ENCODE results near the gene TIAM1.

Gene TIAM1

DNA sequence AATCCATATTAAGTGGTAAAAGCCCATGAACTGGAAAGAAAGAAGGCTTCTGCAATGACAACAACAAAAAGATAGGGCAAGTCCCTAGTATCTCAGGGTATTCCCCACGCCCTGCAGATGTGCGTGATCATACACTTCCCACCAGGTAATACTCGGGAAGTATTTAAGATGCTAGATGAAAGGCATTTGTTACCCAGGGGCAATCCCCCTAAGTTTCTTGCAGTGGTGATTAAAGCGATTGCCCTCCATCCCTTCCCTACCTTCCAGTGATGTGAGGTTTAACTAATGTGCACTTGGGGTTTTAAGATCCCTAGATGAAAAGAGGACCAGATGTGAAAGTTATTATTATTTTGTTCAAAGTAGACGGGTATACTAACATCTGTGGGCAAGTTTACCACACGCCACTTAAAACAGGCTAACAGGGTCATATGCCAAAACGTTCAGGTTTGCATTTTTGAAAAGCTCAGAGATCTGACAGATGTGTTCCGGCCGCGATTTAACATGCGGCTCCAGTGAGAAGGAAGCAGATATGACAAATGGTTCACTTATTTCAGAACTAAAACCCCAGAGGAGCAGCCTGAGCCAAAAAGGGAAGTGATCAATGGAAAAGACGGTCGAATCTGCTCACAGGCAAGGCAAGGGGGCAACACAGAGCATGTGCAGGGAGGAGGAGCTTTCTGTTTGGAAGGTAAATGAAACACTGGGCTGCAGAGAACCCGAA lies 17.4 kb downstream of the TIAM1 start:
- DNase-seq = no peak

DNA sequence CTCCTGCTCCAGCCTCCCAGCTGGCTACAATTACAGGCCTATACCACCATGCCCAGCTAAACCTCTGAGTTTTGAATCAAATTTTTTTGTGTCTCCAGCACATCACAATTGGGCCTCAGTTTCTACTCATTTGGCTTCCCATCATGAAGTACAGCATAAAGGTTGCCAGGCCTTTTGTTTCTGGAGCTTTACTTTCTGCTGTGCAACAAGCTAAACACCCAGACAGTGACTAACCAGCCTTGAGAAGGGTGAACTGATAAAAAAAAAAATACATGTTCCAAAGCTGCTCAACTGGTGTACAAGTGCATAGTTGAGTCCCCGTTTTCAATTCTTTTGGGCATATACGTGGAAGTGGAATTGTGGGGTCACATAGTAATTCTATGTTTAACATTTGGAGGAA lies 25.1 kb downstream of the TIAM1 start:
- no peak for DNase-seq

DNA sequence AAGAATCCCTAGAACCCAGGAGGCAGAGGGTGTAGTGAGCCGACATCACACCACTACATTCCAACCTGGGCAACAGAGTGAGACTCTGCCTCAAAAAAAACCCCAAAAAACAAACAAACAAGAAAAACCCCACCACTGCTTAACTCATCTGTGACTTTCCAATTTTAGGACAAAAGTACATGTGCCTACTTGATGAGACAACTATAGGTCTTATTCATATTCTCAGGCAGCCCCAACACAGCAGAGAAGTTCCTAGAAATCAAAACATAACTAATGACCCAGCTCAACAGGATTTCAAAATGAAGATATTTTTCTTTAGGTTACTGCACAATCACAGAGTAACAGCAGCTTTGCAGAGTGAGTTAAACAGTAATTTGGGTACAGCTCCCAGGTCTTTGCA lies 26.4 kb downstream of the TIAM1 start:
- no peak for DNase-seq

DNA sequence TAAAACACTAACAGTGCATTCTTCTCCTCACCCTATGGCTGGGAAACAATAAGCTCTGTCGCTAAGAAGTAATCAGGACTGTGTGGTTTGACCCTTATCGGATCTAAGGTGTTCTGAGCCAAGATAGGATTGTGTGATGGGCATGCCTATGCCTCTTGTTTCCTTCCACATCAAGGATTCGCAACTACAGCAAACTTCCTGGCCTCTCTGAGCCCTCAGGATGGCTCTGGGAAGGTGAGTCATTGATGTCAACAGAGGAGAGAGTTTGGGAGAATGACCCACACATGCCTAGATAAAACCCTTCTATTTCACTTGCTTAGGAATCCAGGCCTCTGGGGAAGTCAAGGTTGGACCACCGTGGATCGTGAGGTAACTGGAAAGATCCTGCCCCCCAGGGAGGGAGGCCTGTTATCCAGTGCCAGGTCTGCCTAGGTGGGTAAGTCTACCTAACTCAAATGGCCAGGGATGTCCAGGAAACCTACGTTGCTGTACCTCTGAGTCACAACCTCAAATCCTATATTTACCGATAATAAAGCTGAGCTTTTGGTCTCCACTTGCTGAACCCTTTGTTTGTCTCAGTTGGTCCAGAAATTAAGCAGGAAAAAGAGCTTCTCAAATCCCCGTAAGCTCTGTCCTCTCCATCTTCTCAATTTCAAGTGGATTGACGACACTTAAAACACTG lies 27.4 kb downstream of the TIAM1 start:
- DNase-seq = no peak

DNA sequence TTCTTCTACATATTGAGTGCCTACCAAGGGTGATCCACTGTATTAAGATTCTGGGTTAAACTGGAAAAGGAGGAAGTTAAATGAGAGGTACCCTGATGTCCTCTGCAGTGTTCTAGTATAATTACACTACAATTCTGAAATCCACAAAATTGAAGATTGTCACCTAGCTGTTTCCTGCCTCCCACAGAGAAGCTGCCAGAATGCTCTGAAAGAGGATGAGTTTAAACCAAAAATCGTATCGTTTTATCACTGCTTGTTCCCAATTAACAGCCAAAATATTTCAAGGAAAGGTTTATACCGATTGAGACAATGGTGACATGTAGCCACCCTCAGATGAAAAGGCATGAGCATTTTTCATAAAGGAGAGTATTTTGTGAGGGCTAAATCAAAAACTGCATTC lies 28.0 kb downstream of the TIAM1 start:
- DNase-seq = no peak

DNA sequence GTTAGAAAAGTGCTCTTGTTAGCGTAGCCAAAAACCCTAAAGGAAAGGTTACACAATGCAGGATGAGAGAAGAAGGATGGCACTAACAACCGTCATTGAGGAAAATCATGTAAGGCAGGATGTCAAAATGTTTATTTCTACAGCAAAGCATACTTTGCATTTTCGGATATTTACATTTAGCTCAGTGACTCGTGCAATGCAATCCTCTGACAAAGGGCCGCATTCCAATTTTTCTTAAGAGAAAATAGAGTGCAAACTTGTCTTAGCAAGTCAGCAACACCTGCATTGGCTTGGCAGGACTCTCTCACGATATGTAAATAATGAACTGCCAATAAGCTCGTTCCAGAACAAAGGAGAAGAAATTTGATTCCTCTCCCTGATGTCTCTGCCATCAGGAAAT lies 33.3 kb downstream of the TIAM1 start:
- DNase-seq = no peak

DNA sequence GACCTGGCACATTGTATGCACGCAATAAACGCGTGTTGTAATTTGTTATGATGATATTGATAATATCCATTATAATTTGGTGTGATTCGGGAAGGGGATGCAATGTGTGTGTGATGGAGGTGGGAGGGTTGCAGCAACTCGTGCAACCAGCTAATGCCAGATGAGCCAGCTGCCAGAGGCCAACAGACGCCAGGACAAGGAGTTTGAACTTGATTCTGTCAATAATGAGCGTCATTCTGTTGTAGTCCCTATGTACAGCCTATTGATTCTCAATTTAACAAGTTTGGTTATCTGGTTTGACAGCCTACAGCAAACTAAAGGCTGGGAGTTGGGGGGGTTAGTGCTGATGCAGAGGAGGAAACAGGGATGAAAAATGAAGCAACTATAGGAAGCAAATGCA lies 35.5 kb downstream of the TIAM1 start:
- DNase-seq = no peak

DNA sequence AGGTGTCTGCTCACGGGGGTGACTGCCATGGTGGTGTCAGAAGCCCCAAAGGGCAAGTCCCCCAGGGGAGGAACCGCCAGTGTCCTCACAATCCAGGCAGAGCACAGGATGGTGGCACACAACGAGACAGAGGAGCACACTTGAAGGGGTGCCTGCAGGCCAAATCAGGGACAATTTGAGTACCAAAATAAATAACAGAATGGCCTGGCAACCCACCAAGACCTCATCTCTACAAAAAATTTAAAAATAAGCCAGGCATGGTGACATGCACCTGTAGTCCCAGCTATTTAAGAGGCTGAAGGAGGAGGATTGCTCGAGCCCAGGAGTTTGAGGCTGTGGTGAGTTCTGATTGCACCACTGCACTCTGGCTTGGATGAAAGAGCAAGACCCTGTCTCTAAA lies 38.2 kb downstream of the TIAM1 start:
- no peak for DNase-seq

DNA sequence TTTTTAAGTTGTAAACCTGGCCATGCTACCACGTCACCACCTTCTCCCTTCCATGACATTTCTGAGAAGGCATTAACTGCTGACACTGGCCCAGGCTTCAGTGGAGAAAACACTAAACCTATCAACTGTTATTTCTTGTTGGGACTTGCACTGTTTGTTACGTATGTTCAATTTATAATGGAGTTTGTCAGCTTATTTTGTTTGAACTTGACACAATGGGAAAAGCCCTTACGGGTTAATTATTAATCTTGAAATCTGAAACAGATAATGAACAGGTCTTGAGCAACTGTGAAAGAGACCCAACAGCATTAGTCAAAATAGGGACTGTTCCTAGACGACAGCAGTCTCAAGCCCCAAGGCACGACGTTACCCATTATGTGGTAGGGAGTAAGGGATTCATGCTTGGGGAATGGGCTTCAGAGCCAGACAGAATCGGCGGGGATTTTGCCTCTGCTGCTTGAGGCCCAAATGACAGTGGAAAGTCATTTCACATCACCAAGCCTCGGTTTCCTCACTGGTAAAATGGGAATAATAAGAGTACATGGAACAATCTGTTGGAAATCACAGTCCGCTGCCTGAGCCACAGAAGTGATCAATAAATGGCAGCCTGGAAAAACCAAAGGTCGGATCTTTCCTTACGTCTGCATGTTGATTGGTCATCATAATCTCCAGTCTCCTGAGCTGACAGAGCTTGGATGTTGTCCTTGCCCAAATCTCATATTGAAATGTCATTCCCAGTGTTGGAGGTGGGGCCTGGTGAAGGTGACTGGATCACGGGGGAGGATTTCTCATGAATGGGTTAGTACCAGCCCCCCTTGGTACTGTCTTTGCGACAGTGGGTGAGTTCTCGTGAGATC lies 44.5 kb downstream of the TIAM1 start:
- no peak for DNase-seq

DNA sequence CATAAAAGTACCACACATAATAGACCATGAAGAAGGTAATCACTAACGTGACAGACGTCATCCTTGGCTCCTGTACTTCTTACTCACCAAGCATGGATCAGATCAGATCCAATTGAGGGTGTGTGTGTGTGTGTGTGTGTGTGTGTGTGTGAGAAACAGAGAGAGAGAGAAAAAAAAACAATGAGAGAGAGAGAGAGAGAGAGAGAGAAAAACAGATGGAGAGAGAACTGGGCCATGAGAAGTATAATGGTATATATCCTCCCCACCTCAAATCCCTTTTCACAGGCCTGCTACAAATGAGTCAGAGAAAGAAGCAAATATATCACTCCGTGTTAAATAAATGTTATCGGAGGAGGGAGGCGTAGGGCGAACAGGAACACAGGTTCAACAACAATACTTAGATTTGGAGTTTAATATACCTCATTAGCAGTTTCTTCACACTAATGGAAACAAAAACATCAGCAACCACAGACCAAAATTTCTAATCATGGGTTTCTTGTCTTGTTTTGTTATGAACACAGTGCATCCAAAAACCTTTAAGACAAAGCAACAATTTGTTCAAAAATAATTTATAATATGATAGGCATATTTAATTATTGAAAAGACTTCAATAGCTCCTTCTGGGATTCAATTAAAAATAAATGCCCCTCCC lies 45.3 kb downstream of the TIAM1 start:
- DNase-seq = no peak

DNA sequence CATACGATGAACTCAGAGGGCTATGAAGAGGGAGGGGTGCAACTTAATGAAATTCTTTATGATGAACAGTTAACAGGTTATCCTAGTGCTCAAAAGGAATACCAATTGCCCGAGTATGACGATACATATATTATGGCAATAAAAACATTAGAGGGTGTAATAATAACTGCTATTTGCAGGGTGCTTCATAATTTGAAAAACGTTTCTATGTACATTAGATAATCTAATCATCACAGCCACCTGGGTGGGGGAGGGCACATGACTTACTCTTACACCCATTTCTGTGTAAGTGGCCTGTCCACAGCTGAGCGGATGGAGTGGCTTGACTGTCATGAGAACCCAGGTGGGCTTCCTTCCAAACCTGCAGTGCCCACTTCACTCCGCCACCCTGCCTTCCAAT lies 46.3 kb downstream of the TIAM1 start:
- DNase-seq = no peak

DNA sequence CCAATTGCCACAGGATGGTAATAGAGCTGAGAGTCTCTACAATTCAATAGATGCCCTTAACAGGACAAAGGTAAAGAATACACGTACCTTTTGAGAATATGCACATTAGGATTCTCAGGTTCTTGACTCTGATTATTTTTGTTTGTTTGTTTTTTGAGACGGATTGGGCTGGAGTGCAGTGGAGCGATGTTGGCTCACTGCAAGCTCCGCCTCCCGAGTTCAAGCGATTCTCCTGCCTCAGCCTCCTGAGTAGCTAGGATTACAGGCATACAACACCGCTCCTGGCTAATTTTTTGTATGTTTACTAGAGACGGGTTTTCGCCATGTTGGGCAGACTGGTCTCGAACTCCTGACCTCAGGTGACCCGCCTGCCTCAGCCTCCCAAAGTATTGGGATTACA lies 48.4 kb downstream of the TIAM1 start:
- no peak for DNase-seq

DNA sequence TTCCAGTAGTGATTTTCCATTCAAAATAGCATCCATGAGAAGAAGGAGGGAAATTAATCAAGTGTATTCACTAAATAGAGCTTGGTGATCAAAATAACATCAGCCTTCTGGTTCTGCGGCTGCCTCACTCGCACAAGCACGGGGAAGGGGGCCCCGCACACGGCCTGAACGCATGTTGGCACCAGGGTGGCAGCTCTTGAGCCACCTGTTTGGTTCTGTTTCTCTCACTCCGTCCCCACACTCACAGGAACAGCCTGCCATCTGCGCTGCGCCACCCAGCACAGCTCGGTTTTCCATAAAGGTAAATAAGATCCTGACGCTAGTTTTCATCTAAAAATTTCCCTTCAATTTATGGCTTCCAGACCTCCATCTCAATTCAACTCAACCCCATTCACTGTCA lies 49.4 kb downstream of the TIAM1 start:
- no peak for DNase-seq

DNA sequence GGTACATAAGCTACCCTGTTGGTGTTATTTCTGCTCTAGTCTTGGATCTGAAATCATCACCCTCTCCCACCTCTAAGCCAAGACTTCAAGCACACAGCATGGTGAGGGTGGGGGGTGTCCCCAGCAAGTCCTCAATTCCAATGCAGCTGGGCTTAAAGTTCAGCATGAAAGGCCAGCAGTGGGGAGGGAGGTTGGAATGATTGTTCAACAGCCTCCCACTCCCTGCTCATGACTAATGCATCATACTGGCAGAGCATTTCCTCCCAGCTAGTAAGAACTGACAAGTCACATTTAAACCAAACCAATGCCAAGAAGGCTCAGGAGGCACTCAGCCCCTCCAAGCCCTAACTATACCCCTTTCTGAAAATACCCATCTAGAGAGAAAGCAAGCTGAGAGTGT lies 50.1 kb downstream of the TIAM1 start:
- no peak for DNase-seq

DNA sequence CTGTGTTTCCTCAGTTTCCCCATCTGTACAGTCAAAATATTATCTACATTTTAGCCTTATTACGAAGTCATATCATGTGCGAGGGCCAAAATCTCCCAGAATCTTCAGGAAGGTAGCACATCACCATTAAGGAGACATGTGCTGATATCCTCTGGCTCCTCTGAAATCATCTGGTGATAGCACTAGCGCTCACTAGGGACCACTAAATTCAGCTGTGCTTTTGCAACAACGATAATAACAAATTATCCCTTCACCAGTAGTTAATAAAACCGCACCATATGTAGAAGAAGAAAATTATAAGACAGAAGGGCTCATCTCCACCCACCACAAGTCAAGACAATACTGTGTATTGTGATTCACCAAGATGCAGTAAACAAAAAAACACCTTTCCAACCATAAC lies 53.3 kb downstream of the TIAM1 start:
- no peak for DNase-seq

DNA sequence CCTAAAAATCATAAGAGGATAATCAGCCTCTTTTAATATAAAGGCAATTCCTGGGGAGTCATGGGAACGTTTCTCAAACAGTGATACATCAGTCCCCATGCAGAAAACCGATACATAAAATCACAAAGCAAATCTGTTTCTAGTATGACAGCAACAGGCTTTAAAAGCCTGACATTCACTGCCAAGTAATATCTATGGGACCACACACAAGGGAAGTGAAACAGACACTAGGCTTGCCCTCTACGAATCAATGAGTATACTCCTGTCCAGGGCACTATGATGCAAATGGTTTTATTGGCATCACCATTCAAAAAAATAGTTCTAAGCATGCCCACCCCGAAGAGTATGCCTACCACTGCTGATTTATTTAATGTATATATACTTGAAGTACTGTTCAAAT lies 54.4 kb downstream of the TIAM1 start:
- no peak for DNase-seq

DNA sequence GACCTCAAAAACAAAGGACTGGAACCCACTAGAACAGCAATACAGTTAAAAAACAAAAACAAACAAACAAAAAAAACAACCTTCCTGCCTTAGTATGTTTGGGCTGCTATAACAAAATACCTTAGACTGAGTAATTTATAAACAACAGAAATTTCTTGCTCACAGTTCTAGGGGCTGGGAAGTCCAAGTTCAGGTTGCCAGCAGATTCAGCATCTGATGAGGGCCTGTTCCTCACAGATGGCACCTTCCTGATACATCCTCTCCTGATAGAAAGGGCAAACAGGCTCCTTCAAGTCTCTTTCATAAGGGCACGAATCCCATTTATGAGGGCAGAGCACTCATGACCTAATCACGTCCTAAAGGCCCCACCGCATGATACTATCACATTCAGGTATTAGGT lies 55.9 kb downstream of the TIAM1 start:
- no peak for DNase-seq

DNA sequence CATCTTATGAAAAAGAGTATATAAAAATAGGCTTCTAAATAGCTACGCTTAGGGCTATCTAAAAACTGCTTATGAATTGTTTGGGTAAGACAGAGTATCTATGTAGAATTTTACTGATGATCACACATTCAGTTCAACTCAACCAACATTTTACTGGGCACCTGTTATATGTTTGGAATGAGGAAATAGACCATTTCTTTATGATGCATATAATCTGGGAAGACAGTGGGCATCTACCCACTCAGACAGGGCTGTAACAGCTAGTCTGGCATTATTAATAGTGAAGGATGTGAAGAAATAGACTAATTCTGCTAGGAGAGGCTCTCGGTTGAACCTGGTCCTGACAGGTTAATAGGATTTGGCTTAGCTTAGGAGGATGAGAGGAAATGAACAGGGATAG lies 56.9 kb downstream of the TIAM1 start:
- no peak for DNase-seq

DNA sequence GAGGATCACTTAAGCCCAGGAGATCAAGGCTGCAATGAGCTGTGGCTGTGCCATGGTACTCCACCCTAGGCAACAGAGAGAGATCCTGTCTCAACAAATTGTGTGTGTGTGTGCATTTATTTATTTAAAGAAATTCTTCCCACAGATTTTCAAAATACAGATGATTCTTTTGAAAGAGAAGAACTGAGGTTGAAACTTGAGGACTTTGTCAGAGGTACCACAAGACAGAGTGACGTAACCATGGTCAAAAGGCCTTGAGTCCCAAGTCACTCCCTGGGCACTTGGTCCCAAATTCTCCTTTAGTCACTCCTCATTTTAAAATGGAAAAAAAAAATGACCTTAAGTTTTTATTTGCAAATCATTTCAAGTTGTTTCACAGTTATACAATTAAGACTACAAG lies 57.4 kb downstream of the TIAM1 start:
- no peak for DNase-seq

DNA sequence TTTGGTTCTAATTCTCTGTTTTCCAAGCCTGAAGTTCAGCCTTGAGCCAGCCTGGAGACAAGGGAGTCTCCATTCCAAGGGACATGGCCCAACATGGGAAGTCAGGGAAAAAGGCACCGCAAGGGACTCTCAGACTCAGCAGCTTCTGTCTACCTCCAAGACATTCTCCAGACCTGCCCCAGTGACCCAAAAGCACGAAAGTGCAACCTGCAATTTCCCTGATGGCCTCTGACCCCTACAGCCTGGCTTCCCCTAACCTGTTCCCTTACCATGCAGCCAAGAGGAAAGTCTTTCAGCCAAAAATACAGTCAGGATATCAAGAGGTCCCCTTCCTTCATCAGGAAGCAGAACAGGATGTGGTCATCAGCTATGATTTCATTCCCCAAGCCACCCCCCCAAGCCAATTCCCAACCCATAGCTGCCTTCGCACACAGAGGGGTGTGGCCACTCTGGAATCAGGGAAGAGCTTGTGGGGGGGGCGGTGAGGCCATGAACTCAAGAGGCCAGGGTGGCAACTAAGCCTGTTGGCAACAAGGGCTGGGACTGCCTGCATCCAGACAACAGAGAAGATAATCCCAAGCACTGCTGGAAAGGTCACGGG lies 59.2 kb downstream of the TIAM1 start:
- no peak for DNase-seq

DNA sequence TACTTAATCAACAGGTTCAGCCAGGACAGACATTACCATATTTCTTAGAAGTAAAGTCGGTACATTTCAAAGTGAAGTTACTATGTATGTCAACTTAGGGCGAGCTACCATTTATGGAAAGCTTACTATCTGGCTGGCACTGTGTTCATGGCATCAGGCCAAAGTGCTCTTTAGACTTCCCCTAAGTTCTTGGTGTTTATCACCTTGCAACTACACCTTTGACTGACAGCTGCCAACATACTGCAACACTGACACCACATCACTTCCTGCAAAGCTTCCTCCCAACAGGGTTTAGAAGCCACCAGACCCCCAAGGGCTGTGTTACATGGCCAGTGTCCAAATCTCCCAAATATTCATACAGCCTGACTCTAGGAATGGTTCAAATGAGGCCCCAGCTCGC lies 61.0 kb downstream of the TIAM1 start:
- peak; percentile 60 for DNase-seq

DNA sequence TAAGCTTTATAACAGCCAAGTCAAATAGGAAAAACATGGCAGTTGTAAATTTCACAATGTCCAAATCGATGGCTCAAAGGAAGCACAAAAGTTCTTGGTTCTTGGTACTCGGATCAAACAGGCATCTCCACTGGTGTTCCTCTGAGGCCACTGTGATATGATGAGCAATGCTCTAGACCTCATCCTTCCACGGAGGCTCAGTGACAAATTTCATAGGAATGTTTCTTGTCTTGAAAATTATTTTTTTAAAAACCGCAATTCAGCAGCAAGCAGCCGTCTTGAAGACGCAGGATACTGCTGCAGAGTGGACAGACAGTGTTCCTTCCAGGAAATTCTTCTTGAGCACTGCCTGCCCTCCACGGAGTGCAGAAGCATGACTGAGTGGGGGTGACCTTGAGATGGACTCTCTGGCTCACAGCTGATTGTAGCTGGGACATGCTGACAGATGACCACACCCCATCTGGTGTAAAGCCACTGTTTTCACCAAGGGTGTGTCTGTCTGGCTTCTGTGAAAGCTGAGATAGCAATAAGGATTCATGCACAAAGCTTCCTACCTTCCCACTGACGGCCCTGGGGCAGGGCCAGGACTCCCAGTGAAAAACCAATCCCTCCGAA lies 61.9 kb downstream of the TIAM1 start:
- DNase-seq = peak; percentile 81

DNA sequence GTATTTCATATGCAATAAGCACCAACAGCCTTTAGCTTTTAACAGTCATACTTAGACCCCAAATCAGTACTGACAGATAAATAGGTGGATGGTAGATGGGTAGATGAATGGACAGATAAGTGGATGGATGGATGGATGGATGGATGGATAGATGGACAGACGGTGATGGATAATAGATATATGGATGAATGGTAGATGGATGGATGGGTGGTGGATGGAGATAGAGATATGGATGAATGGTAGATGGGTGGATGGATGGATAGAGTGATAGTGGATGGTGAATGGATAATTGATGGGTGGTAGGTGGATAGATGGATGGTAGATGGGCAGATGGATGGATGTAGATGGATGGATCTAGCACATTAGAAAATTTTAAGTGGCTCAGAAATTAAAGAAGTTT lies 62.5 kb downstream of the TIAM1 start:
- no peak for DNase-seq

All from hematopoietic multipotent progenitor cell treated with erythropoietin and hydrocortisone succinate and interleukin-3 and kit ligand, for 8 days (in vitro differentiated cells).